A549 (cell line): Measurements from ENCODE around the gene MYO6. TPM values are rescaled to one million over a fixed set of nuclear protein-coding genes. Genes with fewer than 3 reads are reported as not detected.

Experiments
- ATAC-seq, 2 experiments: fragments of 200-7000 bp in 1 of 2; fragments of >200 bp in 1 of 2; cut with Nextera tagmentation in 1 of 2; cut with Tn5 transposase in 1 of 2; 3 replicates each; pipeline versions ENCODE4 v1.8.0 to v1.9.1; 2018 to 2020; ENCODE audit warnings: mild to moderate bottlenecking in 1 of 2, moderate library complexity in 1 of 2
- CTCF ChIA-PET: fragments of 300-600 bp; sonication (Branson Sonifier 250); formaldehyde crosslinking; extraction: SDS; loops from one replicate; lab custom pipeline; 2021; ENCODE audit warnings: antibody characterized with exemption, inconsistent platforms; lab: Yijun Ruan, JAX
- POLR2A ChIA-PET: fragments of 350-600 bp; formaldehyde crosslinking; extraction: SDS; loops from one replicate; lab custom pipeline; 2021; ENCODE audit warnings: antibody characterized with exemption, inconsistent platforms; lab: Yijun Ruan, JAX
- DNase-seq, 2 experiments: peaks; one replicate each; pipeline versions ENCODE4 v3.0.0 to v3.0.0-alpha.2; 2011 to 2016; ENCODE audit warnings: low read depth in 1 of 2, low spot score in 1 of 2
- FAIRE-seq: peaks from 2 replicates; lab custom pipeline; 2011; peaks lifted over from hg19 to GRCh38; lab: Jason Lieb, UNC
- H3K27ac ChIP-seq, 2 experiments: fragments of >200 bp; sonication (Bioruptor Twin); formaldehyde crosslinking; 3 replicates each; pipeline ENCODE4 v1.5.1; 2016 to 2017
- H3K4me1 ChIP-seq: fragments of >200 bp; sonication (Bioruptor Twin); formaldehyde crosslinking; 3 replicates; pipeline ENCODE4 v1.6.1; 2016
- H3K4me2 ChIP-seq: fragments of >200 bp; sonication (Bioruptor Twin); formaldehyde crosslinking; 3 replicates; pipeline ENCODE4 v1.6.1; 2016
- H3K4me3 ChIP-seq: fragments of >200 bp; sonication (Bioruptor Twin); formaldehyde crosslinking; 3 replicates; pipeline ENCODE4 v1.5.1; 2016
- H3K9me3 ChIP-seq: fragments of >200 bp; sonication (Bioruptor Twin); formaldehyde crosslinking; 3 replicates; pipeline ENCODE4 v1.6.1; 2016
- ATOH8 ChIP-seq: fragments of 250-450 bp; sonication (Bioruptor Pico); IDR thresholded peaks from 2 replicates; pipeline ENCODE4 v1.5.0; 2020; ENCODE audit warnings: low read depth, mild to moderate bottlenecking, moderate library complexity
- BCL3 ChIP-seq: fragments of >200 bp; sonication (Bioruptor Twin); formaldehyde crosslinking; IDR thresholded peaks from 3 replicates; pipeline ENCODE4 v1.6.1; 2016
- BHLHE40 ChIP-seq: IDR thresholded peaks from 2 replicates; pipeline ENCODE4 v1.6.1; 2012; ENCODE audit warnings: low read depth, low read length, inconsistent platforms
- CBX8 ChIP-seq: fragments of 200-600 bp; sonication (generic); IDR thresholded peaks from 2 replicates; pipeline ENCODE4 v1.6.1; 2016
- CEBPB ChIP-seq, 2 experiments: fragments of >200 bp in 1 of 2; sonication (Bioruptor Twin) in 1 of 2; formaldehyde crosslinking in 1 of 2; IDR thresholded peaks; 2 replicates each; pipeline ENCODE4 v1.6.1; 2012 to 2016
- CHD2 ChIP-seq: fragments of 150-350 bp; IDR thresholded peaks from 2 replicates; pipeline ENCODE4 v1.6.1; 2014; ENCODE audit warnings: low read length; ENCODE audit not compliant: partially characterized antibody
- EHF ChIP-seq: fragments of 250-450 bp; sonication (Bioruptor Pico); IDR thresholded peaks from 2 replicates; pipeline ENCODE4 v1.5.0; 2020; ENCODE audit warnings: mild to moderate bottlenecking
- EP300 ChIP-seq, 2 experiments: fragments of >200 bp; sonication (Bioruptor Twin); formaldehyde crosslinking; IDR thresholded peaks; 2 replicates in 1 of 2; 3 replicates in 1 of 2; pipeline ENCODE4 v1.6.1; 2016 to 2017
- FOSB ChIP-seq: fragments of 250-450 bp; sonication (Bioruptor Pico); IDR thresholded peaks from 2 replicates; pipeline ENCODE4 v1.5.0; 2020; ENCODE audit warnings: mild to moderate bottlenecking, moderate library complexity
- FOXS1 ChIP-seq: fragments of 250-450 bp; sonication (Bioruptor Pico); IDR thresholded peaks from 2 replicates; pipeline ENCODE4 v1.5.0; 2020; ENCODE audit warnings: mild to moderate bottlenecking, moderate library complexity
- HDAC2 ChIP-seq: fragments of 200-600 bp; sonication (generic); IDR thresholded peaks from 2 replicates; pipeline ENCODE4 v1.6.1; 2016
- HOXB13 ChIP-seq: fragments of 250-450 bp; sonication (Bioruptor Pico); IDR thresholded peaks from 2 replicates; pipeline ENCODE4 v1.5.0; 2020; ENCODE audit warnings: low read depth, mild to moderate bottlenecking, moderate library complexity
- KDM5A ChIP-seq: fragments of 200-600 bp; sonication (generic); IDR thresholded peaks from 2 replicates; pipeline ENCODE4 v1.6.1; 2016; ENCODE audit warnings: antibody characterized with exemption, mild to moderate bottlenecking
- MAFK ChIP-seq: fragments of 450-650 bp; IDR thresholded peaks from 2 replicates; pipeline ENCODE4 v1.6.1; 2014; ENCODE audit not compliant: partially characterized antibody
- MYC ChIP-seq: IDR thresholded peaks from 2 replicates; pipeline ENCODE4 v1.6.1; 2012; ENCODE audit warnings: mild to moderate bottlenecking, inconsistent platforms, low read length, improper control_type of control experiment, borderline replicate concordance
- PHF8 ChIP-seq: fragments of 200-600 bp; sonication (generic); IDR thresholded peaks from 2 replicates; pipeline ENCODE4 v1.6.1; 2016; ENCODE audit warnings: low read depth, mild to moderate bottlenecking, antibody characterized with exemption, moderate library complexity, borderline replicate concordance
- POLR2A ChIP-seq: IDR thresholded peaks from 2 replicates; pipeline ENCODE4 v1.6.1; 2012; ENCODE audit warnings: mild to moderate bottlenecking, low read length
- RAD21 ChIP-seq, 2 experiments: fragments of >200 bp in 1 of 2; sonication (Bioruptor Twin) in 1 of 2; formaldehyde crosslinking in 1 of 2; IDR thresholded peaks in 1 of 2; conservative IDR thresholded peaks in 1 of 2; 2 replicates in 1 of 2; 3 replicates in 1 of 2; pipeline ENCODE4 v1.6.1; 2012 to 2018; ENCODE audit warnings: inconsistent platforms in 1 of 2
- RFX5 ChIP-seq: fragments of 450-650 bp; IDR thresholded peaks from 2 replicates; pipeline ENCODE4 v1.7.1; 2014; ENCODE audit warnings: antibody characterized with exemption, mild to moderate bottlenecking, moderate library complexity
- TFCP2L1 ChIP-seq: fragments of 250-450 bp; sonication (Bioruptor Pico); IDR thresholded peaks from 2 replicates; pipeline ENCODE4 v1.5.0; 2021; ENCODE audit warnings: mild to moderate bottlenecking
- TP53 ChIP-seq: fragments of 250-450 bp; sonication (Bioruptor Pico); IDR thresholded peaks from 2 replicates; pipeline ENCODE4 v1.5.0; 2021; ENCODE audit warnings: mild to moderate bottlenecking, moderate library complexity
- ZFP36 ChIP-seq: fragments of 450-650 bp; IDR thresholded peaks from 2 replicates; pipeline ENCODE4 v1.6.1; 2014; ENCODE audit warnings: borderline replicate concordance; ENCODE audit not compliant: partially characterized antibody
- ZNF302 ChIP-seq: fragments of 250-450 bp; sonication (Bioruptor Pico); IDR thresholded peaks from 2 replicates; pipeline ENCODE4 v1.9.0; 2021; ENCODE audit warnings: inconsistent platforms, mild to moderate bottlenecking, moderate library complexity
- WGBS: methylation state at CpG from one replicate; pipeline ENCODE4 v1.1.6; 2017; ENCODE audit errors: missing lambda C conversion rate; 5-methylcytosine and 5-hydroxymethylcytosine counted together
- polyA plus RNA-seq, 4 experiments: library from polyadenylated mRNA; depleted of rRNA in 3 of 4; stranded (reverse); fragments of >200 nt; fragmentation: RNase III in 1 of 4; extraction: RNeasy Plus Mini Kit Qiagen cat#74134 plus additional on column Dnase treatment in 1 of 4; gene quantifications; 2 replicates in 3 of 4; 3 replicates in 1 of 4; pipeline ENCODE4 v1.2.3, GENCODE V29; 2011 to 2017
- TF ChIP-seq, protein P1 (sequence below): fragments of 450-650 bp; IDR thresholded peaks from 2 replicates; pipeline ENCODE4 v1.6.1; 2014; ENCODE audit warnings: antibody characterized with exemption
- TF ChIP-seq, protein P2 (sequence below): IDR thresholded peaks from 2 replicates; pipeline ENCODE4 v1.6.1; 2012; ENCODE audit warnings: low read depth, borderline replicate concordance

Gene MYO6
- polyA plus RNA-seq, 2 of the 4 experiments (the other 2 are of a cell fraction): 10.8 to 17.3 TPM

- WGBS: 70% methylated on average over 2 of the region's 2 CpGs
- H3K4me1 ChIP-seq: no peaks in the 10 kb centered on the region
- no peaks in the 10 kb centered on the region for H3K9me3 ChIP-seq
- DNase-seq (no peak), FAIRE-seq (no peak), ATAC-seq (no peak)
- TF ChIP-seq ATOH8 (CRISPR knock-in tag) (no peak), ZNF302 (CRISPR knock-in tag) (no peak), CHD2 (no peak), RFX5 (no peak), EHF (CRISPR knock-in tag) (no peak), FOXS1 (no peak), ZFP36 (no peak), HOXB13 (CRISPR knock-in tag) (no peak), BCL3 (no peak), BHLHE40 (no peak), TFCP2L1 (no peak), RAD21 (conservative IDR thresholded peaks at IDR 0.05 in 1 of 2, IDR thresholded peaks at IDR 0.05 in 1 of 2) (no peak), MAFK (no peak), TP53 (CRISPR knock-in tag) (no peak), MYC (no peak), PHF8 (no peak), FOSB (CRISPR knock-in tag) (no peak)
- TF ChIP-seq, protein P1, sequence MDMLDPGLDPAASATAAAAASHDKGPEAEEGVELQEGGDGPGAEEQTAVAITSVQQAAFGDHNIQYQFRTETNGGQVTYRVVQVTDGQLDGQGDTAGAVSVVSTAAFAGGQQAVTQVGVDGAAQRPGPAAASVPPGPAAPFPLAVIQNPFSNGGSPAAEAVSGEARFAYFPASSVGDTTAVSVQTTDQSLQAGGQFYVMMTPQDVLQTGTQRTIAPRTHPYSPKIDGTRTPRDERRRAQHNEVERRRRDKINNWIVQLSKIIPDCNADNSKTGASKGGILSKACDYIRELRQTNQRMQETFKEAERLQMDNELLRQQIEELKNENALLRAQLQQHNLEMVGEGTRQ: no peak
- H3K4me2 ChIP-seq: no peak overlapping the region
- no peak overlapping the region for H3K27ac ChIP-seq
- ChIA-PET POLR2A (no interaction called here), CTCF (interaction anchor here (0.6 kb wide), 1 partner anchor 29 kb away, joined by 3 read pairs; no protein-coding TSS in a partner anchor)
- H3K4me3 ChIP-seq: no peak overlapping the region
Observed at GRCh38 chr6:75864446-75864845, 115.4 kb downstream of the MYO6 start.

DNA sequence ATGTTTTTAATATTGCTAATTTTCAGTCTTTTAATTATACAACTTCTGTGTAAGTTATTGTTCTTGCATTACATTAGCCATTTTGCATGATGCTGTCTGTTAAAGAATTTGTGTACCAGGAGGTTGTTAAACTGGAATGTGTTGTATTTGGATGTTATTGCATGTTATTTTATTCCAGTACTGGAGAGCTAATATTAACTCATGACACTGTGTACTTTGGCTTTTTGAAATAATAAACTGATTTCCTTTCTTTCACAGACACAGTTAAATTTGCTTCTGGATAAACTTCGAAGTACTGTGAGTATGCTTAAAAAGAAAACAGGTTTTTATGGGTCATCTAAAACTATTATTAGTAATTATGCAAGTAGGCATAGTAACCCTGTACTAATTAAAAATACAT, 121.3 kb downstream of the MYO6 start:
- ATAC-seq: no peak
- POLR2A ChIA-PET: no interaction called here
- H3K9me3 ChIP-seq: no peaks in the 10 kb centered on the region
- CTCF ChIA-PET: interaction anchor here (0.6 kb wide), 1 partner anchor 293 kb away, joined by 3 read pairs; no protein-coding TSS in a partner anchor
- no peaks in the 10 kb centered on the region for H3K4me1 ChIP-seq
- DNase-seq: no peak
- no peak overlapping the region for H3K4me2 ChIP-seq
- H3K4me3 ChIP-seq: no peak overlapping the region
- no peak for FAIRE-seq
- TF ChIP-seq HDAC2: no peak
- no peak for TF ChIP-seq EP300 (IDR thresholded peaks at IDR 0.05)
- TF ChIP-seq POLR2A: no peak
- TF ChIP-seq, protein P2, sequence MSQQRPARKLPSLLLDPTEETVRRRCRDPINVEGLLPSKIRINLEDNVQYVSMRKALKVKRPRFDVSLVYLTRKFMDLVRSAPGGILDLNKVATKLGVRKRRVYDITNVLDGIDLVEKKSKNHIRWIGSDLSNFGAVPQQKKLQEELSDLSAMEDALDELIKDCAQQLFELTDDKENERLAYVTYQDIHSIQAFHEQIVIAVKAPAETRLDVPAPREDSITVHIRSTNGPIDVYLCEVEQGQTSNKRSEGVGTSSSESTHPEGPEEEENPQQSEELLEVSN: no peak
- no peak overlapping the region for H3K27ac ChIP-seq
- 72% methylated on average over 1 of the region's 1 CpG for WGBS

DNA sequence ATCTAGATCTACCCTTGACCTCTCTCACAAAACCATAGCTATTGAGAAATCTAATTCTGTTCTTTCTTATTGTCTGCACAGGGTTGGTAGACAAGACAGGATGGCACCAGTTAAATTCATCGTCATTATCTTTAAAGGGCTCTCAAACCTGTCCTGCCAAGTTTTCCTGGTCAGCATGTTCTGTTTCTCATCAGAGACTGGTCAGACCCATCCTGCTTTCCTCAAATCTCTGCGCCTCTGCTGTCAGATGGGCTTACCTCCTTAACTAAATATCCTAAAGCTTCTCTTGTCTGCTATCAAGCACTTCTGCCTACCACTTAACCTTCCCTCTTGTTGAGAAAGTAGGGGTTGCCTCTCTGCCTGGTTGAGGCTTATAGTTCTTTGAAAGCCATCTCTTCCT, 125.2 kb downstream of the MYO6 start:
- 95% methylated on average over 2 of the region's 2 CpGs for WGBS
- POLR2A ChIA-PET: no interaction called here
- FAIRE-seq: no peak
- TF ChIP-seq BCL3 (no peak), CEBPB (IDR thresholded peaks at IDR 0.05) (no peak), ATOH8 (CRISPR knock-in tag) (no peak), RAD21 (conservative IDR thresholded peaks at IDR 0.05 in 1 of 2, IDR thresholded peaks at IDR 0.05 in 1 of 2) (no peak), ZFP36 (no peak), KDM5A (no peak), CBX8 (no peak), CHD2 (no peak), HDAC2 (no peak), FOSB (CRISPR knock-in tag) (no peak), EHF (CRISPR knock-in tag) (no peak)

More for the DNA sequence above, 125.2 kb downstream of the MYO6 start:
- CTCF ChIA-PET: interaction anchor here (1.1 to 1.9 kb wide), 2 partner anchors 19 kb away, joined by 4 read pairs; no protein-coding TSS in a partner anchor
- Histone ChIP-seq H3K27ac (no peak overlapping the region), H3K4me3 (no peak overlapping the region), H3K4me2 (no peak overlapping the region), H3K9me3 (no peaks in the 10 kb centered on the region), H3K4me1 (no peaks in the 10 kb centered on the region)
- no peak for DNase-seq
- ATAC-seq: no peak
